LNCaP clone FGC (cell line): ENCODE data around the gene SLC44A1.

ENCODE experiments used
- DNase-seq: peaks from one replicate; pipeline ENCODE4 v3.0.0-alpha.2; 2011; ENCODE audit warnings: low read depth
- H3K4me3 ChIP-seq: 2 replicates; pipeline ENCODE4 v1.5.1; 2011; ENCODE audit warnings: mild to moderate bottlenecking, low read depth, low read length, control low read depth
- CTCF ChIP-seq: IDR thresholded peaks from 2 replicates; pipeline ENCODE4 v1.5.1; 2012; ENCODE audit warnings: mild to moderate bottlenecking; ENCODE audit not compliant: control insufficient read depth, insufficient read depth; ENCODE audit errors: extremely low read depth

Gene SLC44A1

GRCh38 chr9:105361873-105362272 lies 117.4 kb downstream of the SLC44A1 start:
- H3K4me3 ChIP-seq = no peak overlapping the region
- no peak for TF ChIP-seq CTCF
- no peak for DNase-seq

- no peak for TF ChIP-seq CTCF
- no peak for DNase-seq
- no peak overlapping the region for H3K4me3 ChIP-seq
Observed at GRCh38 chr9:105362470-105362869, 118.0 kb downstream of the SLC44A1 start.

GRCh38 chr9:105363837-105364236 lies 119.4 kb downstream of the SLC44A1 start:
- no peak for TF ChIP-seq CTCF
- DNase-seq = no peak
- H3K4me3 ChIP-seq = no peak overlapping the region

GRCh38 chr9:105369911-105370310 lies 125.5 kb downstream of the SLC44A1 start:
- H3K4me3 ChIP-seq = no peak overlapping the region
- no peak for DNase-seq
- TF ChIP-seq CTCF = no peak

GRCh38 chr9:105373723-105374122 lies 129.3 kb downstream of the SLC44A1 start:
- no peak overlapping the region for H3K4me3 ChIP-seq
- no peak for TF ChIP-seq CTCF
- DNase-seq = no peak

GRCh38 chr9:105375323-105375722 lies 130.9 kb downstream of the SLC44A1 start:
- TF ChIP-seq CTCF = no peak
- no peak for DNase-seq
- H3K4me3 ChIP-seq = no peak overlapping the region

GRCh38 chr9:105376893-105377292 lies 132.4 kb downstream of the SLC44A1 start:
- DNase-seq = no peak
- TF ChIP-seq CTCF = no peak
- H3K4me3 ChIP-seq = no peak overlapping the region
